Cardiac muscle cell (in vitro differentiated cells and primary cell): ENCODE data around the gene CHRNB4. TPM values are rescaled to one million over a fixed set of nuclear protein-coding genes. Genes with fewer than 3 reads are reported as not detected.

Experiments
- DNase-seq, 2 donors: peaks; one replicate each; pipeline versions ENCODE4 v3.0.0 to v3.0.0-alpha.2; 2010 to 2017; ENCODE audit warnings: low read depth in 1 of 2, low spot score in 1 of 2
- H3K27ac ChIP-seq: fragments of 200-600 bp; sonication (generic); 2 replicates; pipeline ENCODE4 v1.5.1; 2016
- H3K27me3 ChIP-seq: fragments of 200-600 bp; sonication (generic); 2 replicates; pipeline ENCODE4 v1.6.0; 2016; ENCODE audit warnings: control low read depth
- H3K36me3 ChIP-seq: fragments of 200-600 bp; sonication (generic); 2 replicates; pipeline ENCODE4 v1.5.1; 2016; ENCODE audit warnings: control low read depth
- H3K4me1 ChIP-seq: fragments of 200-600 bp; sonication (generic); 2 replicates; pipeline ENCODE4 v1.8.1; 2017; ENCODE audit warnings: low read depth, mild to moderate bottlenecking, mixed run types
- H3K4me3 ChIP-seq: fragments of 200-600 bp; sonication (generic); 2 replicates; pipeline ENCODE4 v1.5.1; 2016; ENCODE audit warnings: mild to moderate bottlenecking
- H3K9me3 ChIP-seq: fragments of 200-600 bp; sonication (generic); 2 replicates; pipeline ENCODE4 v1.5.1; 2017; ENCODE audit warnings: low read depth, mild to moderate bottlenecking, control low read depth
- CTCF ChIP-seq: IDR thresholded peaks from 2 replicates; pipeline ENCODE4 v1.5.1; 2012; ENCODE audit warnings: low read depth, mild to moderate bottlenecking, low read length
- polyA plus RNA-seq: library from polyadenylated mRNA; unstranded; fragments of >200 nt; fragmentation: Nextera tagmentation; extraction: Ambion mirVana; gene quantifications from 2 replicates; pipeline ENCODE4 v1.2.1, GENCODE V29; 2016
- total RNA-seq: library from RNA; depleted of rRNA; stranded (reverse); fragments of >200 nt; gene quantifications from 2 replicates; pipeline ENCODE4 v1.2.3, GENCODE V29; 2016

Gene CHRNB4
- total and polyA plus RNA-seq, 2 experiments from 2014 or later, result 0.57 TPM; not detected in 1

GRCh38 chr15:78597583-78597982, 43.4 kb downstream of the CHRNB4 start:
- H3K9me3 ChIP-seq, result no peaks in the 10 kb centered on the region
- no peak for TF ChIP-seq CTCF
- H3K27me3 ChIP-seq, result no peaks in the 10 kb centered on the region
- no peak overlapping the region for H3K4me3 ChIP-seq
- no peak overlapping the region for H3K27ac ChIP-seq
- no peak for DNase-seq
- peaks cover 5% of the 10 kb centered on the region for H3K36me3 ChIP-seq
- H3K4me1 ChIP-seq, result no peaks in the 10 kb centered on the region

DNA sequence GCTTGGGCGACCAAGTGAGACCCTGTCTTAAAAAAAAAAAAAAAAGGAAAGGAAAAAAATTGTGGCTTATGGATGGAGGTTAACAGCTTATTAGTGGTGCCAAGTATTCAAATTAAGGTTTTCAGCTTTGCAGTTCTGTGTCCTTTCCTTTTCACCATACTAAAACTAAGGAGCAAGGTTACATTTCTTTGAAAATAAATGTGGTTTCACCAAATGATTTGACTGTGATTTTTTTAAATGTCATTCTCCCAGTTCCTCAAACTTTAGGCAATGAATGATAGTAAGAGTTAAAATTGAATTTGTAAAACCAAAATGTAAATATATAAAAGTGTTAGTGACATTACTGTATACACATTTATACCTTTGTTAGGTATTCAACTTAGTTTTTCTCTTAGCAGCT, 66.1 kb downstream of the CHRNB4 start:
- no peak for TF ChIP-seq CTCF
- no peak overlapping the region for H3K27ac ChIP-seq
- peaks cover 12% of the 10 kb centered on the region for H3K4me1 ChIP-seq
- DNase-seq, result no peak
- no peak overlapping the region for H3K4me3 ChIP-seq
- no peaks in the 10 kb centered on the region for H3K27me3 ChIP-seq
- no peaks in the 10 kb centered on the region for H3K36me3 ChIP-seq
- no peaks in the 10 kb centered on the region for H3K9me3 ChIP-seq

Other genes starting within 250 kb of the CHRNB4 start
- gene IREB2, start 203.0 kb downstream of the CHRNB4 start, total RNA-seq, result 21.6 and 34.2 TPM in 2 replicates
- 23.4 and 30.4 TPM in 2 replicates for gene IREB2, start 203.0 kb downstream of the CHRNB4 start, polyA plus RNA-seq
- 6.1 and 9.2 TPM in 2 replicates for gene HYKK, start 133.6 kb downstream of the CHRNB4 start, total RNA-seq
- 3.7 and 6.4 TPM in 2 replicates for gene HYKK, start 133.6 kb downstream of the CHRNB4 start, polyA plus RNA-seq
- gene PSMA4, start 100.8 kb downstream of the CHRNB4 start, total RNA-seq, result 93.7 and 119 TPM in 2 replicates
- gene PSMA4, start 100.8 kb downstream of the CHRNB4 start, polyA plus RNA-seq, result 260 and 264 TPM in 2 replicates
- 2.3 and 4.0 TPM in 2 replicates for gene CHRNA5, start 75.7 kb downstream of the CHRNB4 start, total RNA-seq
- gene CHRNA5, start 75.7 kb downstream of the CHRNB4 start, polyA plus RNA-seq, result 12.5 and 12.7 TPM in 2 replicates
- gene CHRNA3, start 20.2 kb downstream of the CHRNB4 start, total RNA-seq, result 2.9 and 6.9 TPM in 2 replicates
- 1.7 and 2.8 TPM in 2 replicates for gene CHRNA3, start 20.2 kb downstream of the CHRNB4 start, polyA plus RNA-seq
- gene ADAMTS7, start 170.3 kb upstream of the CHRNB4 start, total RNA-seq, result 20.4 and 35.3 TPM in 2 replicates
- 11.8 and 16.4 TPM in 2 replicates for gene ADAMTS7, start 170.3 kb upstream of the CHRNB4 start, polyA plus RNA-seq
- 760 and 1,026 TPM in 2 replicates for gene MORF4L1, start 231.7 kb upstream of the CHRNB4 start, total RNA-seq
- 625 and 669 TPM in 2 replicates for gene MORF4L1, start 231.7 kb upstream of the CHRNB4 start, polyA plus RNA-seq